Adrenal gland (tissue), 12 donors: ENCODE data around the gene CNNM4. TPM values are rescaled to one million over a fixed set of nuclear protein-coding genes. Genes with fewer than 3 reads are reported as not detected.

Experiments
- DNase-seq, 7 donors: peaks; one replicate each; pipeline ENCODE4 v3.0.0-alpha.2; 2019 to 2020
- H3K27ac ChIP-seq, 5 donors: fragments of 200-600 bp; sonication (generic) in 4 of 5; 1 replicate in 3 of 5; 2 replicates in 2 of 5; pipeline versions ENCODE4 v1.5.1 to v1.8.0; 2016 to 2020; ENCODE audit warnings: mild to moderate bottlenecking in 1 of 5
- H3K27me3 ChIP-seq: fragments of 200-600 bp; 2 replicates; pipeline ENCODE4 v1.8.0; 2021
- H3K36me3 ChIP-seq, 2 donors: fragments of 200-600 bp; replicated peaks in 1 of 2; 1 replicate in 1 of 2; 2 replicates in 1 of 2; pipeline versions ENCODE4 v1.5.1 to v1.8.0; 2018 to 2022
- H3K4me1 ChIP-seq, 2 donors: fragments of 200-600 bp; replicated peaks in 1 of 2; 1 replicate in 1 of 2; 2 replicates in 1 of 2; pipeline versions ENCODE4 v1.5.1 to v1.8.0; 2018 to 2021
- H3K4me3 ChIP-seq, 4 donors: fragments of 200-600 bp; sonication (generic) in 3 of 4; one replicate each; pipeline ENCODE4 v1.5.1; 2016 to 2018
- H3K9me3 ChIP-seq, 3 donors: fragments of 200-600 bp; sonication (generic) in 1 of 3; replicated peaks in 1 of 3; 1 replicate in 2 of 3; 2 replicates in 1 of 3; pipeline versions ENCODE4 v1.5.1 to v1.8.0; 2016 to 2021
- CTCF ChIP-seq, 6 experiments: fragments of 450-650 bp in 4 of 6; fragments of 200-600 bp in 2 of 6; sonication (generic) in 1 of 6; IDR thresholded peaks; 1 replicate in 5 of 6; 2 replicates in 1 of 6; pipeline versions ENCODE4 v1.5.1 to v1.8.0; 2016 to 2021; ENCODE audit warnings: antibody characterized with exemption in 6 of 6, mild to moderate bottlenecking in 2 of 6, moderate library complexity in 1 of 6
- POLR2A ChIP-seq, 2 donors: fragments of 450-650 bp; IDR thresholded peaks; one replicate each; pipeline ENCODE4 v1.6.1; 2017; ENCODE audit warnings: antibody characterized with exemption in 2 of 2, mild to moderate bottlenecking in 2 of 2, moderate library complexity in 1 of 2
- WGBS, 4 donors: extraction: QIAGEN DNeasy Blood & Tissue Kit in 2 of 4; methylation state at CpG; one replicate each; pipeline versions ENCODE4 v1.1.5 to v1.1.7; 2013 to 2017; 5-methylcytosine and 5-hydroxymethylcytosine counted together
- intact Hi-C, 2 donors: fragments of 100-400 bp; cut with DNase I; formaldehyde crosslinking; loops; one replicate each; pipeline versions ENCODE4 v1.14.1 to v1.15.0; 2022 to 2023
- polyA plus RNA-seq, 3 donors: library from polyadenylated mRNA; stranded (reverse); fragments of 200-250 nt in 2 of 3; fragments of 350-450 nt in 1 of 3; fragmentation: Illumina TruSeq in 1 of 3; extraction: RNeasy Lipid Tissue Mini Kit (QIAGEN cat#74804) in 1 of 3; gene quantifications; one replicate each; pipeline ENCODE4 v1.2.3, GENCODE V29; 2013 to 2014
- total RNA-seq, 9 donors: library from RNA; depleted of rRNA in 4 of 9; stranded (reverse); fragments of >200 nt in 4 of 9; fragments of 120-200 nt in 1 of 9; fragmentation: NEBNext Ultra II Directional in 1 of 9; extraction: Animal tissue kit (Norgen Biotek cat#: 25700) in 1 of 9; gene quantifications; one replicate each; pipeline versions ENCODE4 v1.1.0 to v1.2.4, GENCODE V29; 2013 to 2023
- donor health status: healthy with polysubstance abuse.
- donor health status: Bipolar disorder and iron deficiency.
- donor health status: DM: yes; HTN: yes; CAD: no.
- donor health status: DM: no; HTN: no; CAD: no.
- donor health status: DM: no; HTN: no; CAD: no.
- donor health status: DM: yes; HTN: yes; CAD: no.

Gene CNNM4
- total and polyA plus RNA-seq, 12 donors, result 2.2 to 7.7 (median 4.4) TPM

GRCh38 chr2:96726131-96726530, 34.6 kb upstream of the CNNM4 start:
- H3K4me1 ChIP-seq, result peaks cover 0 to 5% of the 10 kb centered on the region in 2 donors
- intact Hi-C loops, result no loop called here
- 86 to 91% (median 88%) methylated on average over 4 of the region's 4 CpGs for WGBS, 4 donors
- H3K27me3 ChIP-seq, result no peaks in the 10 kb centered on the region
- H3K9me3 ChIP-seq, result no peaks in the 10 kb centered on the region
- no peak for DNase-seq
- H3K4me3 ChIP-seq, result no peak overlapping the region
- H3K27ac ChIP-seq, result no peak overlapping the region
- TF ChIP-seq POLR2A (IDR thresholded peaks at IDR 0.05) (no peak), CTCF (IDR thresholded peaks at IDR 0.05) (no peak)
- peaks cover 0 to 52% of the 10 kb centered on the region in 2 donors for H3K36me3 ChIP-seq

DNA sequence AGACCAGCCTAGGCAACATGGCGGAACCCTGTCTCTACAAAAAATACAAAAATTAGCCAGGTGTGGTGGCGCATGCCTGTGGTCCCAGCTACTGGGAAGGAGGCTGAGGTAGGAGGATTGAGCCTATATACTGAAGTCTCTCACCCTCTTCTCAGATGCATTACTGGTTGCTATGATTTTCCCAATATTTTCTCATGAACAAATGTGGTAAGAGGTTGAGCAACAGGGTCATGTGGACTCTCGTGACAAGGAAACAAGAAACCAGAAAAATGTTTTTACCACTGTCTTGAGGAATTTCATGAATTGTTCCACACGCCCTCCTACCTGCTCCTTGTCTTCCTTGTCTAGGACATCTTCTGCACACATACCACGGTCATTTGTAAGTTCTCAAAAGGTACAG, 33.3 kb upstream of the CNNM4 start:
- H3K4me1 ChIP-seq, result no peaks in the 10 kb centered on the region
- TF ChIP-seq POLR2A (IDR thresholded peaks at IDR 0.05), result no peak
- no peak for TF ChIP-seq CTCF (IDR thresholded peaks at IDR 0.05)
- WGBS, 4 donors, result 84 to 91% (median 90%) methylated on average over 5 of the region's 5 CpGs
- no peaks in the 10 kb centered on the region for H3K9me3 ChIP-seq
- H3K4me3 ChIP-seq, result no peak overlapping the region
- DNase-seq, result peak in 1 of 7 donors; percentile 13
- H3K36me3 ChIP-seq, result peaks cover 0 to 64% of the 10 kb centered on the region in 2 donors
- H3K27me3 ChIP-seq, result no peaks in the 10 kb centered on the region
- H3K27ac ChIP-seq, result no peak overlapping the region
- intact Hi-C loops, result no loop called here

DNA sequence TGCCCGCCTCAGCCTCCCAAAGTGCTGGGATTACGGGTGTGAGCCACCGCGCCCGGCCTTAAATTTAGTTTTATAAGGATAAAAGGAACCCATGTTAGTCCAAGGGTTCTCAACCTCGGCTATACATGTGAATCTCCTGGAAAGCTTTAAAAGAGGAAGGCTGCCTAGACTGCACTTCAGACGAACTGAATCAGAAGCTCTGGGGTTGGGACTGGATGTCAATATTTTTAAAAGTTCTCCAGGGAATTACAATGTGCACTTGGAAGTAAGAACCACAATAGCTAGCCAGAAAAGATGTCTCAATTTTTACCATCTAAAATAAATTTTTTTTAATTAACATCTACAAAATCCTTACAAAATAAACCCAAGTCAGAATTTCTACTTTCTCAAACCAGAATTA, 31.0 kb upstream of the CNNM4 start:
- H3K27ac ChIP-seq, result no peak overlapping the region
- no peak for DNase-seq
- 89 to 94% (median 91%) methylated on average over 7 of the region's 7 CpGs for WGBS, 4 donors
- intact Hi-C loops, result no loop called here
- H3K36me3 ChIP-seq, result peaks cover 0 to 74% of the 10 kb centered on the region in 2 donors
- TF ChIP-seq CTCF (IDR thresholded peaks at IDR 0.05) (no peak), POLR2A (IDR thresholded peaks at IDR 0.05) (no peak)
- peaks cover 0 to 12% of the 10 kb centered on the region in 2 donors for H3K4me1 ChIP-seq
- H3K9me3 ChIP-seq, result no peaks in the 10 kb centered on the region
- no peak overlapping the region for H3K4me3 ChIP-seq
- no peaks in the 10 kb centered on the region for H3K27me3 ChIP-seq

DNA sequence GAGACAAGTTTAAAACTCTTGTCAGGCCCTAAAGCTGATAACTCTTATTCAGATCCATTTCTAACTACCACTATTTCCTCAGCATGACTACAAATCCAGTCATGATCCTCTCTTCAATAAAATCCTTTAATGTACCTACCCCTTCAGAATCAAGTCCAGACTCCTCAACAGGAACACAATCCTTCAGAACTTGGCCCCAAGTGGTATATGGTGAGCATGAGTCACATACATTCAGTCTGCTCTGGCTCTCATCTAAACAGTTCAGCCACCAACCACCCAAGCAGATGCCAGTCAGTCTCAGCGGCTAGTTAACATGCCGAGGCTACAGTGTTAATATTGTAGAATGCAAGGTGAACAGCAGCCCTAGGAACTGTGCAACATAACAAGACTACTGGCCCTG, 30.5 kb upstream of the CNNM4 start:
- Histone ChIP-seq H3K36me3 (peaks cover 0 to 74% of the 10 kb centered on the region in 2 donors), H3K27ac (no peak overlapping the region), H3K27me3 (no peaks in the 10 kb centered on the region), H3K9me3 (no peaks in the 10 kb centered on the region), H3K4me3 (no peak overlapping the region), H3K4me1 (peaks cover 0 to 17% of the 10 kb centered on the region in 2 donors)
- no peak for DNase-seq
- WGBS, 4 donors, result 86 to 95% (median 94%) methylated on average over 2 of the region's 2 CpGs
- TF ChIP-seq POLR2A (IDR thresholded peaks at IDR 0.05) (no peak), CTCF (IDR thresholded peaks at IDR 0.05) (no peak)
- intact Hi-C loops, result no loop called here
